ENCODE results near the gene NBPF11.
"Not testable (repeated sequence)": the region's sequence is repeated elsewhere in the genome, so short reads cannot be mapped to it uniquely, and the experiment has no call there.

Gene NBPF11

GRCh38 chr1:148151911-148152656 lies at the start of gene NBPF11:
NBPF11 (minus strand) TSS chr1:148152281; CDS start chr1:148127003, 25,278 bp downstream.
- not testable (repeated sequence) for DNase-seq

GRCh38 chr1:148197396-148197795 lies 45.3 kb upstream of the NBPF11 start:
- not testable (repeated sequence) for DNase-seq

GRCh38 chr1:148196949-148197348 lies 44.9 kb upstream of the NBPF11 start:
- DNase-seq, result not testable (repeated sequence)

GRCh38 chr1:148195115-148195514 lies 43.0 kb upstream of the NBPF11 start:
- not testable (repeated sequence) for DNase-seq

- DNase-seq, result not testable (repeated sequence)
Observed at GRCh38 chr1:148188768-148189167, 36.7 kb upstream of the NBPF11 start.

- DNase-seq, result not testable (repeated sequence)
Observed at GRCh38 chr1:148178682-148179081, 26.6 kb upstream of the NBPF11 start.

GRCh38 chr1:148175414-148175813 lies 23.3 kb upstream of the NBPF11 start:
- not testable (repeated sequence) for DNase-seq

GRCh38 chr1:148171995-148172394 lies 19.9 kb upstream of the NBPF11 start:
- not testable (repeated sequence) for DNase-seq

GRCh38 chr1:148166558-148167492 lies 14.7 kb upstream of the NBPF11 start:
- DNase-seq, result no peak

GRCh38 chr1:148162363-148162762 lies 10.3 kb upstream of the NBPF11 start:
- no peak for DNase-seq

GRCh38 chr1:148161053-148161901 lies 9.2 kb upstream of the NBPF11 start:
- no peak for DNase-seq

- no peak for DNase-seq
Observed at GRCh38 chr1:148160343-148161052, 8.4 kb upstream of the NBPF11 start.

- no peak for DNase-seq
Observed at GRCh38 chr1:148160048-148160342, 7.9 kb upstream of the NBPF11 start.

- no peak for DNase-seq
Observed at GRCh38 chr1:148158341-148159003, 6.4 kb upstream of the NBPF11 start.

GRCh38 chr1:148157803-148158202 lies 5.7 kb upstream of the NBPF11 start:
- DNase-seq, result not testable (repeated sequence)

GRCh38 chr1:148155494-148156275 lies 3.6 kb upstream of the NBPF11 start:
- DNase-seq, result not testable (repeated sequence)

GRCh38 chr1:148152795-148153194 lies 714 bp upstream of the NBPF11 start:
- not testable (repeated sequence) for DNase-seq

- not testable (repeated sequence) for DNase-seq
Observed at GRCh38 chr1:148151371-148151819, 686 bp downstream of the NBPF11 start.

GRCh38 chr1:148150945-148151344 lies 1.1 kb downstream of the NBPF11 start:
- not testable (repeated sequence) for DNase-seq

- DNase-seq, result not testable (repeated sequence)
Observed at GRCh38 chr1:148150014-148150413, 2.1 kb downstream of the NBPF11 start.
